ENCODE data around the gene CD302. TPM values are rescaled to one million over a fixed set of nuclear protein-coding genes. Genes with fewer than 3 reads are reported as not detected.

CD302 gene
- 18.7 and 31.6 TPM in 2 replicates for total RNA-seq

GRCh38 chr2:159797543-159798375 lies at the start of gene CD302:
TSS of gene CD302 (minus strand) at chr2:159798208. CDS start at chr2:159798198, 10 bp downstream.

Other genes starting within 250 kb of the CD302 start
- 17.2 and 25.4 TPM in 2 replicates for gene BAZ2B, start 181.7 kb downstream of the CD302 start, total RNA-seq
- gene MARCHF7, start 85.7 kb downstream of the CD302 start, total RNA-seq: 57.8 and 61.6 TPM in 2 replicates
- gene LY75, start 106.5 kb upstream of the CD302 start, total RNA-seq: under 0.01 and 0.47 TPM in 2 replicates

All from pericardium fibroblast (primary cell).